ENCODE measurements around the gene GPSM1. TPM values are rescaled to one million over a fixed set of nuclear protein-coding genes. Genes with fewer than 3 reads are reported as not detected.

GPSM1 gene
- total RNA-seq, 1 experiment from 2014 or later = 24.7 TPM

DNA sequence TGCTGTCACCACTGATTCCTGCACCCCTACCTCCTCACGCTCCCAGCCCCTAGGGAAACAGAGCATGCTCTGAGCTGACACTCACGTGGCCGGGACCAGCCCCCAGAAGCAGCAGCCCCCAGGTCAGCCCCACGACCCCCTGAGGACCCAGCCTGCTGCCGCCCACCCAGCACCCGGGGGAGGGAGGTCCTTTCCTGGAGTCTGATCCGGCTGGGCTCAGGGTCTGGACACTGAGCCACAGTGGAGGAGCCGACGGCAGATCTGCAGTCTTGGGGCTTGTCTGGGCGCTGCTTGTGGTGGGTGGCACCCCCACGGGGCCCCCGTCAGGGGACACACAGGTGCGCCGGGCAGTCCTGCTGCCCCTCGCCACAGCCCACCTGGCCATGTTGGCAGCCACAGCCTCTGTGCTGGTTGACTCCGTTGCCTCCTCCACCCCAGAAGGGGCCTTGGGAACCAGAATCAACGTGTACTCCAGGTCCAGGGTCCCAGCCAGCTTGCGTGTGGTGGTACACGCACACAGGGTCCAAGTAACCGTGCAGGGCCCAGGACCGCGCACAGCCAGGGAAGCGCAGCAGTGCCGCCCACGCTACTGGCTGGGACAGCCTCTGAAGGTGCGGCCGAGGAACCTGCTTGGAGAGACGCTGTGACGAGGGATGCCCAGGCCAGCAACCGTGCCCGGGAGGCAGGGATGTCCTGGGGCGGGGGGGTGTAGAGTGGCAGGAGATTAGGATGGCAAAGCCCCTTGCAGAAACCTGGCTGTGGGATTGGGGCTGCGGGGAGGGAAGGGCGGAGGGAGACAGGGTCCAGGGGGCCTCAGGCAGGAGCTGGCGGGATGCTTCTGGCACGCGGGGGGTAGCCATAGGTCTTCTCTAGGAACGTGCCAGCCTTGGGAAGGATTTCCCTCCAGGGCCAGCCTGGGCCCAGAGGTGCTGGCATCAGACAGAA lies 32.7 kb downstream of the GPSM1 start:
- Histone ChIP-seq H3K14ac (ENCODE audit: insufficient read depth, low read length) (no peak overlapping the region), H3K18ac (ENCODE audit: insufficient read length, low read depth, low read length) (no peak overlapping the region), H3K79me2 (ENCODE audit: insufficient read depth, low read length) (no peaks in the 10 kb centered on the region), H3K23me2 (ENCODE audit: insufficient read length, low read depth, low read length, poor library complexity, severe bottlenecking) (no peaks in the 10 kb centered on the region), H3K27me3 (ENCODE audit: insufficient read depth, low read length) (no peaks in the 10 kb centered on the region), H3K9me3 (ENCODE audit: control insufficient read depth, low read depth, low read length) (no peaks in the 10 kb centered on the region), H3K9ac (ENCODE audit: extremely low read depth, insufficient read length, low read length) (no peak overlapping the region), H2BK5ac (ENCODE audit: insufficient read length, low read length) (no peak overlapping the region), H3T11ph (ENCODE audit: low read length) (no peak overlapping the region), H2BK120ac (ENCODE audit: low read depth, low read length, poor library complexity, severe bottlenecking) (no peak overlapping the region), H4K20me1 (ENCODE audit: control insufficient read depth, insufficient read depth, insufficient read length) (no peaks in the 10 kb centered on the region), H3K23ac (ENCODE audit: insufficient read length, low read depth, low read length) (no peak overlapping the region), H3K4me2 (ENCODE audit: insufficient read depth, insufficient read length, low read length) (no peak overlapping the region), H4K8ac (replicated peaks; ENCODE audit: insufficient read length, low read depth, low read length) (no peak overlapping the region), H4K91ac (ENCODE audit: insufficient read length, low read depth, low read length) (no peak overlapping the region), H2BK20ac (ENCODE audit: low read depth, low read length, poor library complexity, severe bottlenecking) (no peak overlapping the region), H4K5ac (ENCODE audit: insufficient read length, low read depth, low read length) (no peak overlapping the region), H2AK5ac (ENCODE audit: insufficient read length, low read length) (no peak overlapping the region), H3K79me1 (ENCODE audit: insufficient read depth, low read depth, low read length, poor library complexity, severe bottlenecking) (no peaks in the 10 kb centered on the region), H2BK12ac (ENCODE audit: insufficient read length, low read depth, low read length) (no peak overlapping the region), H3K4me1 (ENCODE audit: insufficient read depth, low read length) (no peaks in the 10 kb centered on the region), H3K4ac (ENCODE audit: low read depth, low read length) (no peak overlapping the region), H2AFZ (ENCODE audit: low read length) (no peak overlapping the region), H3K56ac (ENCODE audit: insufficient read length, low read depth, low read length) (no peak overlapping the region), H3K27ac (ENCODE audit: insufficient read length, low read depth, low read length) (no peak overlapping the region), H2BK15ac (ENCODE audit: low read depth, low read length) (no peak overlapping the region)
- H3K36me3 Mint-ChIP-seq (ENCODE audit: insufficient read depth in 1 of 3, low read depth in 3 of 3) = peaks cover 0 to 10% (median 3%) of the 10 kb centered on the region in 3 experiments; a peak in 4 of 7 replicates
- H3K4me1 Mint-ChIP-seq = peaks cover 3 to 5% of the 10 kb centered on the region in 2 experiments; a peak in 1 of 4 replicates
- no peak for TF ChIP-seq CTCF (conservative IDR thresholded peaks at IDR 0.05)
- DNase-seq = no peak
- H3K27me3 Mint-ChIP-seq (ENCODE audit: low read depth) = no peaks in the 10 kb centered on the region
- H3K9me3 Mint-ChIP-seq = no peaks in the 10 kb centered on the region
- WGBS (ENCODE audit: extremely low coverage, insufficient read length, low lambda C conversion rate) = no CpG with 5 or more reads among the region's 38 CpGs
- no peak overlapping the region for H3K4me3 Mint-ChIP-seq
- no peak overlapping the region for H3K27ac Mint-ChIP-seq
